SK-N-SH (cell line): ENCODE data around the gene SH3BGRL3. TPM values are rescaled to one million over a fixed set of nuclear protein-coding genes. Genes with fewer than 3 reads are reported as not detected.

Experiments used
- CTCF ChIA-PET: fragments of 300-600, 350-600 bp; formaldehyde crosslinking; extraction: SDS; loops from one replicate; lab custom pipeline; 2021; lab: Yijun Ruan, JAX
- POLR2A ChIA-PET: fragments of 350-600 bp; sonication (Branson Sonifier 250); formaldehyde crosslinking; extraction: SDS; loops from one replicate; lab custom pipeline; 2020; ENCODE audit warnings: antibody characterized with exemption, inconsistent platforms; lab: Yijun Ruan, JAX
- DNase-seq: peaks from one replicate; pipeline ENCODE4 v3.0.0; 2012
- H2AFZ ChIP-seq: fragments of 200-600 bp; sonication (generic); 2 replicates; pipeline ENCODE4 v1.8.1; 2016; ENCODE audit warnings: antibody characterized with exemption, mild to moderate bottlenecking, low read depth
- H3F3A ChIP-seq: fragments of 200-600 bp; sonication (generic); replicated peaks from 2 replicates; pipeline ENCODE3; 2016; ENCODE audit warnings: antibody characterized with exemption, mild to moderate bottlenecking; ENCODE audit not compliant: insufficient read depth
- H3K27ac ChIP-seq, 2 experiments: fragments of 200-500 bp in 1 of 2; fragments of 200-600 bp in 1 of 2; sonication (Bioruptor generic) in 1 of 2; sonication (generic), shearing (Covaris generic) in 1 of 2; 2 replicates each; pipeline versions ENCODE4 v1.5.1 to v1.6.1; 2014 to 2016; ENCODE audit warnings: low read depth in 2 of 2, inconsistent platforms in 1 of 2, low read length in 1 of 2, mild to moderate bottlenecking in 1 of 2, mixed read lengths in 1 of 2
- H3K27me3 ChIP-seq: fragments of 200-600 bp; sonication (generic), shearing (Covaris generic); 2 replicates; pipeline ENCODE4 v1.6.1; 2016; ENCODE audit warnings: mixed run types; ENCODE audit not compliant: insufficient read depth
- H3K36me3 ChIP-seq, 2 experiments: fragments of 200-500 bp in 1 of 2; fragments of 200-600 bp in 1 of 2; sonication (Bioruptor generic) in 1 of 2; sonication (generic) in 1 of 2; replicated peaks in 1 of 2; 2 replicates each; pipeline versions ENCODE3 to v1.5.1; 2014 to 2016; ENCODE audit warnings: low read length in 1 of 2, mild to moderate bottlenecking in 1 of 2; ENCODE audit not compliant: insufficient read depth in 2 of 2, control insufficient read depth in 1 of 2
- H3K4me1 ChIP-seq, 2 experiments: fragments of 200-500 bp in 1 of 2; fragments of 200-600 bp in 1 of 2; sonication (Bioruptor generic) in 1 of 2; sonication (generic), shearing (Covaris generic) in 1 of 2; 2 replicates each; pipeline versions ENCODE4 v1.5.1 to v1.6.1; 2014 to 2016; ENCODE audit warnings: low read depth in 1 of 2, low read length in 1 of 2, mixed run types in 1 of 2; ENCODE audit not compliant: insufficient read depth in 2 of 2, control insufficient read depth in 1 of 2
- H3K4me2 ChIP-seq: fragments of 200-600 bp; sonication (generic), shearing (Covaris generic); 2 replicates; pipeline ENCODE4 v1.6.1; 2017; ENCODE audit warnings: mixed run types
- H3K4me3 ChIP-seq, 2 experiments: fragments of 200-500 bp in 1 of 2; fragments of 200-600 bp in 1 of 2; sonication (Bioruptor generic) in 1 of 2; sonication (generic), shearing (Covaris generic) in 1 of 2; 2 replicates each; pipeline versions ENCODE4 v1.5.1 to v1.8.1; 2014 to 2016; ENCODE audit warnings: low read depth in 2 of 2, inconsistent platforms in 1 of 2, low read length in 1 of 2, mild to moderate bottlenecking in 1 of 2, mixed read lengths in 1 of 2, moderate library complexity in 1 of 2
- H3K79me2 ChIP-seq: fragments of 200-600 bp; sonication (generic); 2 replicates; pipeline ENCODE4 v1.8.1; 2017; ENCODE audit warnings: mild to moderate bottlenecking; ENCODE audit not compliant: insufficient read depth
- H3K9ac ChIP-seq: fragments of 200-600 bp; sonication (generic); 2 replicates; pipeline ENCODE4 v1.6.1; 2017; ENCODE audit warnings: mixed run types
- H3K9me2 ChIP-seq: fragments of 200-600 bp; sonication (generic); 2 replicates; pipeline ENCODE4 v1.6.1; 2017; ENCODE audit warnings: mixed run types
- H3K9me3 ChIP-seq: fragments of 200-600 bp; sonication (generic); 2 replicates; pipeline ENCODE4 v1.6.1; 2017; ENCODE audit warnings: mixed run types, mild to moderate bottlenecking, moderate library complexity
- H4K20me1 ChIP-seq: fragments of 200-600 bp; sonication (generic); 2 replicates; pipeline ENCODE4 v1.6.1; 2017; ENCODE audit warnings: mild to moderate bottlenecking, mixed run types; ENCODE audit not compliant: insufficient read depth
- CHD2 ChIP-seq: fragments of 150-350 bp; IDR thresholded peaks from 2 replicates; pipeline ENCODE4 v1.6.1; 2018; ENCODE audit warnings: low read length; ENCODE audit not compliant: partially characterized antibody
- CTCF ChIP-seq: fragments of 200-600 bp; sonication (generic); IDR thresholded peaks from 2 replicates; pipeline ENCODE4 v1.6.1; 2017; ENCODE audit warnings: antibody characterized with exemption, mild to moderate bottlenecking, moderate library complexity
- EP300 ChIP-seq, 2 experiments: IDR thresholded peaks; 2 replicates each; pipeline versions ENCODE4 v1.4.0 to v1.6.1; 2012; ENCODE audit warnings: borderline replicate concordance in 1 of 2, low read depth in 1 of 2, low read length in 1 of 2
- FOSL2 ChIP-seq: IDR thresholded peaks from 2 replicates; pipeline ENCODE4 v1.4.0; 2012; ENCODE audit warnings: low read depth, mild to moderate bottlenecking, moderate library complexity, borderline replicate concordance
- FOXJ3 ChIP-seq: sonication (generic); formaldehyde crosslinking; IDR thresholded peaks from 2 replicates; pipeline ENCODE4 v1.5.1; 2020; ENCODE audit warnings: mild to moderate bottlenecking, missing genetic modification reagents
- FOXM1 ChIP-seq: IDR thresholded peaks from 2 replicates; pipeline ENCODE4 v1.4.0; 2012; ENCODE audit warnings: low read depth, mild to moderate bottlenecking
- GABPA ChIP-seq: IDR thresholded peaks from 2 replicates; pipeline ENCODE4 v1.4.0; 2012; ENCODE audit warnings: low read depth, mild to moderate bottlenecking
- MAX ChIP-seq: IDR thresholded peaks from 2 replicates; pipeline ENCODE4 v1.4.0; 2012; ENCODE audit warnings: low read depth
- NFIC ChIP-seq: IDR thresholded peaks from 2 replicates; pipeline ENCODE4 v1.4.0; 2012; ENCODE audit warnings: borderline replicate concordance
- NRF1 ChIP-seq: IDR thresholded peaks from 2 replicates; pipeline ENCODE4 v1.6.1; 2012; ENCODE audit warnings: low read depth, mild to moderate bottlenecking, low read length
- POLR2AphosphoS5 ChIP-seq: IDR thresholded peaks from 2 replicates; pipeline ENCODE4 v1.6.1; 2012; ENCODE audit warnings: low read depth, low read length
- RAD21 ChIP-seq: IDR thresholded peaks from 2 replicates; pipeline ENCODE4 v1.6.1; 2012; ENCODE audit warnings: mild to moderate bottlenecking, low read length
- REST ChIP-seq: IDR thresholded peaks from 2 replicates; pipeline ENCODE4 v1.6.1; 2012; ENCODE audit warnings: mild to moderate bottlenecking, low read depth, low read length, moderate library complexity
- RFX5 ChIP-seq: IDR thresholded peaks from 2 replicates; pipeline ENCODE4 v1.6.1; 2012; ENCODE audit warnings: mild to moderate bottlenecking, improper control_type of control experiment, low read length
- RXRA ChIP-seq: IDR thresholded peaks from 2 replicates; pipeline ENCODE4 v1.4.0; 2012; ENCODE audit warnings: low read depth, mild to moderate bottlenecking, borderline replicate concordance
- SIN3A ChIP-seq: IDR thresholded peaks from 2 replicates; pipeline ENCODE4 v1.6.1; 2012; ENCODE audit warnings: low read depth, mild to moderate bottlenecking, low read length, moderate library complexity, borderline replicate concordance
- TAF1 ChIP-seq: IDR thresholded peaks from 2 replicates; pipeline ENCODE4 v1.6.1; 2012; ENCODE audit warnings: low read depth, mild to moderate bottlenecking, low read length, moderate library complexity, borderline replicate concordance
- TEAD4 ChIP-seq: IDR thresholded peaks from 2 replicates; pipeline ENCODE4 v1.4.0; 2012; ENCODE audit warnings: mild to moderate bottlenecking, borderline replicate concordance; ENCODE audit not compliant: insufficient read depth
- WGBS: methylation state at CpG from one replicate; pipeline ENCODE4 v1.1.6; 2017; ENCODE audit warnings: low lambda C conversion rate; 5-methylcytosine and 5-hydroxymethylcytosine counted together
- polyA plus RNA-seq, 3 experiments: library from polyadenylated mRNA; depleted of rRNA; stranded (reverse); fragments of >200 nt; gene quantifications; 2 replicates each; pipeline ENCODE4 v1.2.3, GENCODE V29; 2012

Gene SH3BGRL3
- polyA plus RNA-seq, 1 of the 3 experiments (the other 2 are of a cell fraction) = 202 TPM

GRCh38 chr1:26278303-26278702 is 1.6 kb upstream of the SH3BGRL3 start:
- Histone ChIP-seq H3K36me3 (peaks cover 9 to 29% of the 10 kb centered on the region in 2 experiments), H3K79me2 (peaks cover 42% of the 10 kb centered on the region), H3K9me3 (no peaks in the 10 kb centered on the region), H4K20me1 (peaks cover 20% of the 10 kb centered on the region), H3K9ac (peak overlapping the region; percentile 81; the same call in 1 of the 2 replicates), H3K4me1 (peaks cover 36 to 59% of the 10 kb centered on the region in 2 experiments; a peak in 3 of 4 replicates), H3K27me3 (no peaks in the 10 kb centered on the region), H3F3A (peaks cover 55% of the 10 kb centered on the region)
- WGBS = 75% methylated on average over 4 of the region's 4 CpGs
- POLR2A ChIA-PET = no interaction called here
- CTCF ChIA-PET = interaction anchor here (1.2 to 9.5 kb wide), 7 partner anchors 9 to 176 kb away, joined by 3 to 204 read pairs (median 25); partner anchors contain the start of genes CD52, CEP85 and ZNF593
- no peak for DNase-seq
- TF ChIP-seq FOSL2 (no peak), GABPA (no peak), TAF1 (no peak), CTCF (no peak), RXRA (no peak), CHD2 (no peak), EP300 (IDR thresholded peaks at IDR 0.05; ENCODE audit: borderline replicate concordance in 1 of 2, low read depth in 1 of 2, low read length in 1 of 2) (no peak)
- TF ChIP-seq, all 33 proteins: peak for 0
- no peak overlapping the region for H3K4me3 ChIP-seq
- H2AFZ ChIP-seq = no peak overlapping the region
- no peaks in the 10 kb centered on the region for H3K9me2 ChIP-seq
- peak overlapping the region; percentile 95 for H3K4me2 ChIP-seq
- peak overlapping the region in 1 of 2 experiments; percentile 87; a peak in 2 of 4 replicates for H3K27ac ChIP-seq

- Histone ChIP-seq H3K4me3 (peak overlapping the region; percentile 85 to 95), H3K9ac (peak overlapping the region; percentile 81), H3K36me3 (peaks cover 9 to 29% of the 10 kb centered on the region in 2 experiments), H3F3A (peaks cover 61% of the 10 kb centered on the region), H3K27ac (peak overlapping the region; percentile 76 to 87), H3K27me3 (no peaks in the 10 kb centered on the region), H3K9me3 (no peaks in the 10 kb centered on the region), H3K79me2 (peaks cover 47% of the 10 kb centered on the region), H4K20me1 (peaks cover 26% of the 10 kb centered on the region), H3K4me1 (peaks cover 36 to 63% of the 10 kb centered on the region in 2 experiments; a peak in 3 of 4 replicates), H3K9me2 (no peaks in the 10 kb centered on the region), H2AFZ (no peak overlapping the region), H3K4me2 (peak overlapping the region; percentile 95)
- POLR2A ChIA-PET = interaction anchor here (1.3 to 2.3 kb wide), 4 partner anchors 10 to 193 kb away, joined by 4 to 10 read pairs (median 5); partner anchors contain the start of gene HMGN2
- 82% methylated on average over 7 of the region's 9 CpGs for WGBS
- CTCF ChIA-PET = interaction anchor here (0.6 to 9.5 kb wide), 26 partner anchors 8 to 176 kb away, joined by 3 to 204 read pairs (median 4); partner anchors contain the start of genes C1orf232, CD52, CEP85 and FAM110D
- no peak for DNase-seq
- TF ChIP-seq FOSL2 = peak; percentile 8; the same call in 1 of the 2 replicates
- TF ChIP-seq CTCF = no peak
- no peak for TF ChIP-seq FOXJ3 (CRISPR knock-in tag)
- no peak for TF ChIP-seq RAD21
- no peak for TF ChIP-seq FOXM1
- TF ChIP-seq MAX = no peak
- TF ChIP-seq NRF1 = no peak
- no peak for TF ChIP-seq POLR2AphosphoS5
- TF ChIP-seq REST = no peak
- no peak for TF ChIP-seq SIN3A
- TF ChIP-seq NFIC = no peak
- TF ChIP-seq RFX5 = no peak
- no peak for TF ChIP-seq TEAD4
These were observed 996 bp upstream of the SH3BGRL3 start for GRCh38 chr1:26278724-26279455.
